Mucosa of descending colon (tissue), 3 donors: Measurements from ENCODE around the gene CHRM1. TPM values are rescaled to one million over a fixed set of nuclear protein-coding genes. Genes with fewer than 3 reads are reported as not detected.

Source experiments
- ATAC-seq: fragments of 200-7000 bp; cut with Tn5 transposase; one replicate; pipeline ENCODE4 v1.9.1; 2020; ENCODE audit warnings: mild to moderate bottlenecking, moderate library complexity
- DNase-seq, 3 donors: peaks; one replicate each; pipeline ENCODE4 v3.0.0-alpha.2; 2020
- H3K36me3 ChIP-seq: fragments of 200-600 bp; one replicate; pipeline ENCODE4 v1.8.0; 2021; ENCODE audit warnings: low read depth, mild to moderate bottlenecking
- H3K4me1 ChIP-seq: fragments of 200-600 bp; one replicate; pipeline ENCODE4 v1.8.0; 2021; ENCODE audit warnings: low read depth, mild to moderate bottlenecking
- H3K4me3 ChIP-seq: fragments of 200-600 bp; one replicate; pipeline ENCODE4 v1.8.0; 2021; ENCODE audit warnings: mild to moderate bottlenecking
- H3K9me3 ChIP-seq: fragments of 200-600 bp; one replicate; pipeline ENCODE4 v1.8.0; 2021; ENCODE audit warnings: mild to moderate bottlenecking
- intact Hi-C, 2 donors: fragments of 100-400 bp; cut with DNase I in 1 of 2; cut with micrococcal nuclease in 1 of 2; formaldehyde crosslinking; loops; one replicate each; pipeline versions ENCODE4 v1.11.0 to v1.11.1; 2022; cut with DNase I, micrococcal nuclease
- total RNA-seq, 3 donors: library from RNA; stranded (reverse); fragmentation: NEBNext Ultra II Directional in 2 of 3; extraction: Animal tissue kit (Norgen Biotek cat#: 25700) in 2 of 3; gene quantifications; one replicate each; pipeline versions ENCODE4 v1.2.1 to v1.2.4, GENCODE V29; 2021 to 2023
- TF ChIP-seq, protein P1 (sequence below): fragments of 200-600 bp; IDR thresholded peaks from one replicate; pipeline ENCODE4 v1.8.0; 2022; ENCODE audit warnings: antibody characterized with exemption, mild to moderate bottlenecking
- donor health status: DM: no; HTN: no; CAD: no; lungs with moderate emphysema.
- donor health status: DM: no; HTN: no; CAD: no.
- donor health status: DM: no; HTN: yes; CAD: no.

CHRM1 gene
- total RNA-seq, 3 donors from 2014 or later = 0.89 to 1.4 (median 0.96) TPM

DNA sequence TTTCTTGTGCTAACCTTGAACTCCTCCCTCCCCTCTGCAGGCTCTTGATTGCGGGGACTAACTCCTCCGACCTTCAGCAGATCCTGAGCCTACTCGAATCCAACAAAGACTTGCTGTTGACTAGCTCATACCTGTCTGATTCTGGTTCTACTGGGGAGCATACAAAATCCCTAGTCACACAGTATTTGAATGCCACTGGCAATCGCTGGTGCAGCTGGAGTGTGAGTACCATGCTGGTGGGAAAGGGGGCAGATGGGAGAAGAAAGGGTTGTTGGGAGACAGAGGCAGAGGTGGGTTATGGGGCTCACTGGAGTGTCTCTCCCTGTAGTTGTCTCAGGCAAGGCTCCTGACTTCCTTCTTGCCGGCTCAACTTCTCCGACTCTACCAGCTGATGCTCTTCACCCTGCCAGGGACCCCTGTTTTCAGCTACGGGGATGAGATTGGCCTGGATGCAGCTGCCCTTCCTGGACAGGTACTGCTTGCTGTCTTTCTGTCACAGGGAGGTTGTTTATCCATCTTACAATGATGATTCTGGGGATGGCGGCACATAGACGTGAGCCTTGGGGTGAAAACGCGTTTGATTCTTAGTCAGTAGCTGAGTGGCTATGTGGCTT, 35.9 kb downstream of the CHRM1 start:
- Histone ChIP-seq H3K36me3 (peaks cover 22% of the 10 kb centered on the region), H3K4me3 (no peak overlapping the region), H3K4me1 (peaks cover 41% of the 10 kb centered on the region), H3K9me3 (no peaks in the 10 kb centered on the region)
- intact Hi-C loops = loop anchor here in 1 of 2 donors (10.0 kb wide), 1 partner anchor 680 kb away; the partner anchor contains the start of gene PLAAT2
- TF ChIP-seq, protein P1, sequence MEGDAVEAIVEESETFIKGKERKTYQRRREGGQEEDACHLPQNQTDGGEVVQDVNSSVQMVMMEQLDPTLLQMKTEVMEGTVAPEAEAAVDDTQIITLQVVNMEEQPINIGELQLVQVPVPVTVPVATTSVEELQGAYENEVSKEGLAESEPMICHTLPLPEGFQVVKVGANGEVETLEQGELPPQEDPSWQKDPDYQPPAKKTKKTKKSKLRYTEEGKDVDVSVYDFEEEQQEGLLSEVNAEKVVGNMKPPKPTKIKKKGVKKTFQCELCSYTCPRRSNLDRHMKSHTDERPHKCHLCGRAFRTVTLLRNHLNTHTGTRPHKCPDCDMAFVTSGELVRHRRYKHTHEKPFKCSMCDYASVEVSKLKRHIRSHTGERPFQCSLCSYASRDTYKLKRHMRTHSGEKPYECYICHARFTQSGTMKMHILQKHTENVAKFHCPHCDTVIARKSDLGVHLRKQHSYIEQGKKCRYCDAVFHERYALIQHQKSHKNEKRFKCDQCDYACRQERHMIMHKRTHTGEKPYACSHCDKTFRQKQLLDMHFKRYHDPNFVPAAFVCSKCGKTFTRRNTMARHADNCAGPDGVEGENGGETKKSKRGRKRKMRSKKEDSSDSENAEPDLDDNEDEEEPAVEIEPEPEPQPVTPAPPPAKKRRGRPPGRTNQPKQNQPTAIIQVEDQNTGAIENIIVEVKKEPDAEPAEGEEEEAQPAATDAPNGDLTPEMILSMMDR = no peak
- ATAC-seq (no peak), DNase-seq (no peak)

DNA sequence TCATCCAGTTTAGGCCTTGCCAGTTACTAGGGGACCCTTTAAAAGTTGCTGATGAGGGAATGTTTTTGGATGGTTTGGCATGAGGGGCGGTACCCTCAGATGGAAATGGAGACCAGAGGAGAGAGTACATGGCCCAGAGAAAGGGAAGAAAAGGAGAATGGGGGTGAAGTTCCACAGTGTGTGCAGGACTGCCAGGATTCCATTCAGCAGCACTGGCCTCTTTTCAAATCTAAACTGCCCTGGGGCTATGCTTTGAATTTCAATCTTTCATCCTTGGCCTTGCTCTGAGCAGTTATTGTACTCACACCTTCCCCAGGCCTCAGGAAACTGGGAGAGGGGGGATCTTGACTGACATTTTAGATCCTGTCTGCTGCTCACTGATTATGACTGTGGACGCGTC, 37.5 kb downstream of the CHRM1 start:
- Histone ChIP-seq H3K36me3 (peaks cover 20% of the 10 kb centered on the region), H3K4me1 (peaks cover 32% of the 10 kb centered on the region), H3K4me3 (no peak overlapping the region), H3K9me3 (no peaks in the 10 kb centered on the region)
- TF ChIP-seq, protein P1 = no peak
- intact Hi-C loops = loop anchor here in 1 of 2 donors (10.0 kb wide), 1 partner anchor 681 kb away; the partner anchor contains the start of gene PLAAT2
- no peak for ATAC-seq
- no peak for DNase-seq

DNA sequence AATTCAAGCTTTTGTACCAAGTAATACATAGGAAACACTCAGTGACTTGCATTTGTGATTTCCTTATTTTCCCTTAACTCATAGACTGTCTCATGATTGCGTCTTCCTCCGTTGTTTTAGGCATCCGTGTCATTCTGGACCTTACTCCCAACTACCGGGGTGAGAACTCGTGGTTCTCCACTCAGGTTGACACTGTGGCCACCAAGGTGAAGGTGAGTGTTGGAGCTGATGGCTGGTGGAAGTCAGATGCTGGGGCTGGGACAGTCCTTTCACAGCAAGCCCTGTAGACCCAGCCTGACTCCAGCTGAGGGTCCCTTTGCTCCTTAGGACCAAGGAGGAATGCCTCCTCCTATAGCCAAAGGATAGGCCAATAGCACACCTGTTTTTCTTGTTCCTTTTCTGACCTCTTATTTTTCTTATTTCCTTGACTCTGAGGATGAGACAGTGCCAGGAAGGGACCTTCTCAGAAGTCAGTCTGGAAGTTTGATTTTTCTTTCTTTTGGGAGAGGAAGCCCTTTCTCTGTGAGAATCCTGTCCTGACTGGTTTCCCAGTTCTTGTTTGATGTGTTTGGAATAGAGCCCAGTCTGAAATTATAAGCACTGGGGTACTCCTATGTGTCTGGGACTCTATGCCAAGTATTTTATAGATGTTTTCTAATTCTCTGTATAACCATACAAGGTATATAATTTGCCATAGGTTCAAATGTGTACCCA, 38.2 kb downstream of the CHRM1 start:
- Histone ChIP-seq H3K36me3 (peaks cover 18% of the 10 kb centered on the region), H3K4me3 (no peak overlapping the region), H3K9me3 (no peaks in the 10 kb centered on the region), H3K4me1 (peaks cover 32% of the 10 kb centered on the region)
- DNase-seq (no peak), ATAC-seq (no peak)
- TF ChIP-seq, protein P1 = no peak
- intact Hi-C loops = loop anchor here in 1 of 2 donors (10.0 kb wide), 1 partner anchor 682 kb away; the partner anchor contains the start of gene PLAAT2

DNA sequence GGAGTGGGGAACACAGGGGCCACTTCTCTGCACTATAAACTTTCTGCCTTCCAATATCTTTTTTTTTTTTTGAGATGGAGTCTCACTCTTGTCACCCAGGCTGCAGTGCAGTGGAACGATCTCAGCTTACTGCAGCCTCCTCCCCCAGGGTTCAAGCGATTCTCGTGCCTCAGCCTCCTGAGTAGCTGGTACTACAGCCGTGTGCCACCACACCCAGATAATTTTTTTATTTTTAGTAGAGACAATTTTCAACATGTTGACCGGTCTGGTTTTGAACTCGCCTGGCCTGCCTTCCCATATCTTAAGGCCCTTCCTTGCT, 38.8 kb downstream of the CHRM1 start:
- no peaks in the 10 kb centered on the region for H3K9me3 ChIP-seq
- no peak for DNase-seq
- ATAC-seq = no peak
- TF ChIP-seq, protein P1 = no peak
- peaks cover 18% of the 10 kb centered on the region for H3K36me3 ChIP-seq
- no peak overlapping the region for H3K4me3 ChIP-seq
- intact Hi-C loops = loop anchor here in 1 of 2 donors (10.0 kb wide), 1 partner anchor 682 kb away; the partner anchor contains the start of gene PLAAT2
- H3K4me1 ChIP-seq = peaks cover 32% of the 10 kb centered on the region

DNA sequence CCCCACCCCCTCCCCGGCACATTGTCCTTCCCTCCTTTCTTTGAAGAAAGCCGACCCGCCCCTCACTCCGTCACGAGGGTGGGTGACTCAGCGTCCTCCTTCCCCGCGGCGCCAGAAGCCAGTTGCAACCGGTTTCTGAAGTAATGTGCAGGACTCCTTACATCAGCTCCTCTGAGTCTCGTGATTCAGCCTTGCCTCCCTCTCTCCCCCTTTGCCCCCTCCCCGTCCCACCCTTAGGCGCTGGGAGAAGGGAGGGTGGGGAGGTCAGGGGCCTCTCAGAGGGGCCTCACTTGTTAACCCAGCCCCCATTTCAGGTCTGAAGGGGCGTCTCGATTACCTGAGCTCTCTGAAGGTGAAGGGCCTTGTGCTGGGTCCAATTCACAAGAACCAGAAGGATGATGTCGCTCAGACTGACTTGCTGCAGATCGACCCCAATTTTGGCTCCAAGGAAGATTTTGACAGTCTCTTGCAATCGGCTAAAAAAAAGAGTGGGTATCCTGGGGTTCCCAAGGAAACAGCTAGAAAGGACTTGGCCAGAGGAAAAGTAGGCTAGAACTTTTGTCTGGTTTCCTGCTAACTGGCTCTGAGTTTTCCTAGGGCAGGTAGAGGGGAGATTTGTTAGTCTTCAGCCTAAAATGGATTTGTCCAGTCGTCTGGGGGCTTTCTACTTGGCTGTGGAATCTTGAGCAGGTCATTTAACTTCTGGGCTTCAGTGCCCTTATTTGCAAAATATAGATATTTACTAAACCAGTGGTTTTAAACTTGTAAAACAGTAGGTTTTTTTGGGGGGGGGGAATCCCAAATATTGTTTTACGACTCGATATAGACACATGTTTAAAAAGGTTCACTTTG, 39.4 kb downstream of the CHRM1 start:
- DNase-seq (peak; percentile 91 to 96 (median 93)), ATAC-seq (peak; percentile 83)
- Histone ChIP-seq H3K4me3 (peak overlapping the region; percentile 93), H3K9me3 (no peaks in the 10 kb centered on the region), H3K36me3 (peaks cover 16% of the 10 kb centered on the region), H3K4me1 (peaks cover 32% of the 10 kb centered on the region)
- TF ChIP-seq, protein P1 = no peak
- intact Hi-C loops = loop anchor here in 1 of 2 donors (10.0 kb wide), 1 partner anchor 683 kb away; the partner anchor contains the start of gene PLAAT2
